K562 (cell line): ENCODE data around the gene LRRC4B. TPM values are rescaled to one million over a fixed set of nuclear protein-coding genes. Genes with fewer than 3 reads are reported as not detected.

Experiments used
- CSDE1 ChIP-seq, 2 experiments: fragments of 450-650 bp; IDR thresholded peaks; 2 replicates each; pipeline ENCODE4 v1.6.1; 2016; ENCODE audit warnings: mild to moderate bottlenecking in 1 of 2
- DACH1 ChIP-seq: fragments of 450-650 bp; IDR thresholded peaks from 2 replicates; pipeline ENCODE4 v1.6.1; 2018; ENCODE audit not compliant: partially characterized antibody
- ELF1 ChIP-seq: fragments of 200-800 bp; sonication (Bioruptor generic); IDR thresholded peaks from 2 replicates; pipeline ENCODE4 v1.6.1; 2016; ENCODE audit warnings: missing genetic modification characterization, missing compliant biosample characterization
- ELF2 ChIP-seq: fragments of 250-450 bp; sonication (Bioruptor Pico); IDR thresholded peaks from 2 replicates; pipeline ENCODE4 v1.5.0; 2021; ENCODE audit warnings: mild to moderate bottlenecking
- EP300 ChIP-seq: IDR thresholded peaks from 2 replicates; pipeline ENCODE4 v1.6.1; 2012; ENCODE audit warnings: low read length, improper control_type of control experiment
- HOXB6 ChIP-seq: fragments of 250-450 bp; sonication (Bioruptor Pico); IDR thresholded peaks from 2 replicates; pipeline ENCODE4 v1.5.1; 2022; ENCODE audit warnings: mild to moderate bottlenecking, borderline replicate concordance
- KDM1A ChIP-seq, 2 experiments: fragments of 450-650 bp; IDR thresholded peaks; 2 replicates each; pipeline ENCODE4 v1.6.1; 2016; ENCODE audit warnings: mild to moderate bottlenecking in 2 of 2
- MAZ ChIP-seq, 2 experiments: fragments of 450-650 bp in 1 of 2; sonication (generic) in 1 of 2; formaldehyde crosslinking; IDR thresholded peaks in 1 of 2; conservative IDR thresholded peaks in 1 of 2; 2 replicates each; pipeline versions ENCODE4 v1.4.0 to v1.5.0; 2020; ENCODE audit warnings: mild to moderate bottlenecking in 1 of 2, missing genetic modification reagents in 1 of 2
- MCM7 ChIP-seq, 2 experiments: fragments of 450-650 bp; IDR thresholded peaks; 2 replicates each; pipeline ENCODE4 v1.6.1; 2016 to 2018
- MYBL2 ChIP-seq, 2 experiments: fragments of 450-650 bp in 1 of 2; sonication (generic) in 1 of 2; formaldehyde crosslinking in 1 of 2; IDR thresholded peaks; 2 replicates each; pipeline versions ENCODE4 v1.6.1 to v1.8.1; 2017 to 2022; ENCODE audit warnings: borderline replicate concordance in 1 of 2, inconsistent platforms in 1 of 2, low read depth in 1 of 2, mild to moderate bottlenecking in 1 of 2, missing genetic modification reagents in 1 of 2, moderate library complexity in 1 of 2
- SIX5 ChIP-seq, 2 experiments: IDR thresholded peaks; 2 replicates each; pipeline ENCODE4 v1.6.1; 2011; ENCODE audit warnings: low read length in 2 of 2, borderline replicate concordance in 1 of 2, low read depth in 1 of 2, mild to moderate bottlenecking in 1 of 2, moderate library complexity in 1 of 2; ENCODE audit not compliant: insufficient read depth in 1 of 2
- VEZF1 ChIP-seq: fragments of 200-800 bp; sonication (Bioruptor generic); IDR thresholded peaks from 2 replicates; pipeline ENCODE4 v1.6.1; 2017; ENCODE audit warnings: missing genetic modification characterization, missing compliant biosample characterization
- ZEB2 ChIP-seq: fragments of 450-650 bp; IDR thresholded peaks from 2 replicates; pipeline ENCODE4 v1.6.1; 2016
- ZKSCAN8 ChIP-seq: fragments of 200-800 bp; sonication (Bioruptor generic); IDR thresholded peaks from 2 replicates; pipeline ENCODE4 v1.6.1; 2016; ENCODE audit warnings: missing genetic modification characterization, missing compliant biosample characterization
- ZNF384 ChIP-seq: IDR thresholded peaks from 2 replicates; pipeline ENCODE4 v1.6.1; 2012; ENCODE audit warnings: low read depth, low read length, improper control_type of control experiment
- polyA plus RNA-seq, 8 experiments: library from polyadenylated mRNA; depleted of rRNA in 4 of 8; stranded (reverse) in 5 of 8; unstranded in 3 of 8; fragments of >200 nt; fragmentation: Nextera tagmentation in 2 of 8; fragmentation: Illumina TruSeq in 1 of 8; extraction: Ambion mirVana in 2 of 8; extraction: Trizol in 1 of 8; gene quantifications; 2 replicates each; pipeline versions ENCODE4 v1.2.1 to v1.2.3, GENCODE V29; 2011 to 2014; ENCODE audit warnings: inconsistent platforms in 1 of 8, missing spikeins in 1 of 8
- total RNA-seq, 7 experiments: library from RNA; depleted of rRNA in 6 of 7; stranded (reverse); fragments of >200 nt in 6 of 7; fragmentation: Illumina TruSeq in 2 of 7; extraction: Trizol in 2 of 7; gene quantifications; 2 replicates each; pipeline versions ENCODE4 v1.2.1 to v1.2.3, GENCODE V29; 2011 to 2021; ENCODE audit warnings: low replicate concordance in 1 of 7
- TF ChIP-seq, protein P1 (sequence below), 2 experiments: fragments of 450-650 bp in 1 of 2; sonication (generic) in 1 of 2; formaldehyde crosslinking in 1 of 2; IDR thresholded peaks; 2 replicates each; pipeline versions ENCODE4 v1.7.1 to v1.9.0; 2016 to 2022; ENCODE audit warnings: inconsistent platforms in 1 of 2, mild to moderate bottlenecking in 1 of 2, missing genetic modification reagents in 1 of 2
- TF ChIP-seq, protein P2 (sequence below): fragments of 250-450 bp; sonication (Bioruptor Pico); IDR thresholded peaks from 2 replicates; pipeline ENCODE4 v1.5.1; 2021; ENCODE audit warnings: mild to moderate bottlenecking

Gene LRRC4B
- total and polyA plus RNA-seq, 9 of the 15 experiments (the other 6 are each of a cell fraction or from before 2014, with no cell fraction given) = 0.18 to 9.6 (median 2.9) TPM; not detected in 2

DNA sequence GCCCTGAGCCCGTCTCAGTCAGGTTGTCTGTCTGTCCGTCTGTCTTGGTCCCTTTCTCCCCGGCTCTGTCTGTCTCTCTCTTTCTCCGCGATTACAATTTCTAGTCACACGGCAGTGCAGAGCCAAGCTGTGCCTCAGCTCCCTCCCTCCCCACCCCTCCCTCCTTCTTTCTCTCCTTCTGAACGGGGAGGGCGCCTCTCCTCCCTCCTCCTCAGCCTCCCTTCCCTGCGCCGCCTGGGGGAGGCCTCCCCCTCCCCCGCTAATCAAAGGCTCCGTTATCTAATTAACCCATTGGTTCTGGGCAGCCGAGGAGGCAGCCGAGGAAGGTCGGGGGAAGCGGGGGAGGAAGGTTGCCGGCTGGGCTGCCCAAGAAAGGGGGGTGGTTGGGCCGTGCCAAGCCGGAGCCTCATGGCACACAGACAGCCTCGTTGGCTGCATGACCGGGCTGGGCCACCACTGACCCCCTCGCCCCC lies 16.5 kb downstream of the LRRC4B start (continued):
- TF ChIP-seq, protein P1, sequence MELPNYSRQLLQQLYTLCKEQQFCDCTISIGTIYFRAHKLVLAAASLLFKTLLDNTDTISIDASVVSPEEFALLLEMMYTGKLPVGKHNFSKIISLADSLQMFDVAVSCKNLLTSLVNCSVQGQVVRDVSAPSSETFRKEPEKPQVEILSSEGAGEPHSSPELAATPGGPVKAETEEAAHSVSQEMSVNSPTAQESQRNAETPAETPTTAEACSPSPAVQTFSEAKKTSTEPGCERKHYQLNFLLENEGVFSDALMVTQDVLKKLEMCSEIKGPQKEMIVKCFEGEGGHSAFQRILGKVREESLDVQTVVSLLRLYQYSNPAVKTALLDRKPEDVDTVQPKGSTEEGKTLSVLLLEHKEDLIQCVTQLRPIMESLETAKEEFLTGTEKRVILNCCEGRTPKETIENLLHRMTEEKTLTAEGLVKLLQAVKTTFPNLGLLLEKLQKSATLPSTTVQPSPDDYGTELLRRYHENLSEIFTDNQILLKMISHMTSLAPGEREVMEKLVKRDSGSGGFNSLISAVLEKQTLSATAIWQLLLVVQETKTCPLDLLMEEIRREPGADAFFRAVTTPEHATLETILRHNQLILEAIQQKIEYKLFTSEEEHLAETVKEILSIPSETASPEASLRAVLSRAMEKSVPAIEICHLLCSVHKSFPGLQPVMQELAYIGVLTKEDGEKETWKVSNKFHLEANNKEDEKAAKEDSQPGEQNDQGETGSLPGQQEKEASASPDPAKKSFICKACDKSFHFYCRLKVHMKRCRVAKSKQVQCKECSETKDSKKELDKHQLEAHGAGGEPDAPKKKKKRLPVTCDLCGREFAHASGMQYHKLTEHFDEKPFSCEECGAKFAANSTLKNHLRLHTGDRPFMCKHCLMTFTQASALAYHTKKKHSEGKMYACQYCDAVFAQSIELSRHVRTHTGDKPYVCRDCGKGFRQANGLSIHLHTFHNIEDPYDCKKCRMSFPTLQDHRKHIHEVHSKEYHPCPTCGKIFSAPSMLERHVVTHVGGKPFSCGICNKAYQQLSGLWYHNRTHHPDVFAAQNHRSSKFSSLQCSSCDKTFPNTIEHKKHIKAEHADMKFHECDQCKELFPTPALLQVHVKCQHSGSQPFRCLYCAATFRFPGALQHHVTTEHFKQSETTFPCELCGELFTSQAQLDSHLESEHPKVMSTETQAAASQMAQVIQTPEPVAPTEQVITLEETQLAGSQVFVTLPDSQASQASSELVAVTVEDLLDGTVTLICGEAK (IDR thresholded peaks at IDR 0.05) = 0 out of 2 replicates have a peak, but pooled peaks have one; percentile 20
- TF ChIP-seq, protein P1 (CRISPR knock-in tag; IDR thresholded peaks at IDR 0.05) = no peak
- TF ChIP-seq MYBL2 (IDR thresholded peaks at IDR 0.05; ENCODE audit: low read depth) (no peak), MYBL2 (CRISPR knock-in tag; IDR thresholded peaks at IDR 0.05; ENCODE audit: borderline replicate concordance) (no peak), ZKSCAN8 (CRISPR knock-in tag) (no peak), DACH1 (no peak), VEZF1 (CRISPR knock-in tag) (peak; percentile 83), ELF2 (CRISPR knock-in tag) (no peak), ELF1 (tag) (no peak), MAZ (CRISPR knock-in tag; conservative IDR thresholded peaks at IDR 0.05 in 1 of 2, IDR thresholded peaks at IDR 0.05 in 1 of 2) (peak; percentile 22 to 42; a peak in 1 of 4 replicates), MCM7 (IDR thresholded peaks at IDR 0.05) (no peak), ZEB2 (no peak), ZNF384 (no peak), KDM1A (IDR thresholded peaks at IDR 0.05) (peak in 1 of 2 experiments; percentile 69; a peak in 1 of 4 replicates), HOXB6 (CRISPR knock-in tag) (no peak), SIX5 (IDR thresholded peaks at IDR 0.05; ENCODE audit: borderline replicate concordance in 1 of 2, insufficient read depth in 1 of 2, low read depth in 1 of 2, low read length in 2 of 2) (no peak), CSDE1 (IDR thresholded peaks at IDR 0.05) (no peak), EP300 (no peak)
- TF ChIP-seq, protein P2, sequence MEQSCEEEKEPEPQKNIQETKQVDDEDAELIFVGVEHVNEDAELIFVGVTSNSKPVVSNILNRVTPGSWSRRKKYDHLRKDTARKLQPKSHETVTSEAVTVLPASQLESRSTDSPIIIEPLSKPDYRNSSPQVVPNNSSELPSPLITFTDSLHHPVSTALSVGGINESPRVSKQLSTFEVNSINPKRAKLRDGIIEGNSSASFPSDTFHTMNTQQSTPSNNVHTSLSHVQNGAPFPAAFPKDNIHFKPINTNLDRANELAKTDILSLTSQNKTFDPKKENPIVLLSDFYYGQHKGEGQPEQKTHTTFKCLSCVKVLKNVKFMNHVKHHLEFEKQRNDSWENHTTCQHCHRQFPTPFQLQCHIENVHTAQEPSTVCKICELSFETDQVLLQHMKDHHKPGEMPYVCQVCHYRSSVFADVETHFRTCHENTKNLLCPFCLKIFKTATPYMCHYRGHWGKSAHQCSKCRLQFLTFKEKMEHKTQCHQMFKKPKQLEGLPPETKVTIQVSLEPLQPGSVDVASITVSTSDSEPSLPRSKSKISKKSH = no peak
